Measurements from ENCODE around the gene ERFL.

GRCh38 chr19:41927497-41928192 is 604 bp downstream of the ERFL start:
- TF ChIP-seq, protein P1, sequence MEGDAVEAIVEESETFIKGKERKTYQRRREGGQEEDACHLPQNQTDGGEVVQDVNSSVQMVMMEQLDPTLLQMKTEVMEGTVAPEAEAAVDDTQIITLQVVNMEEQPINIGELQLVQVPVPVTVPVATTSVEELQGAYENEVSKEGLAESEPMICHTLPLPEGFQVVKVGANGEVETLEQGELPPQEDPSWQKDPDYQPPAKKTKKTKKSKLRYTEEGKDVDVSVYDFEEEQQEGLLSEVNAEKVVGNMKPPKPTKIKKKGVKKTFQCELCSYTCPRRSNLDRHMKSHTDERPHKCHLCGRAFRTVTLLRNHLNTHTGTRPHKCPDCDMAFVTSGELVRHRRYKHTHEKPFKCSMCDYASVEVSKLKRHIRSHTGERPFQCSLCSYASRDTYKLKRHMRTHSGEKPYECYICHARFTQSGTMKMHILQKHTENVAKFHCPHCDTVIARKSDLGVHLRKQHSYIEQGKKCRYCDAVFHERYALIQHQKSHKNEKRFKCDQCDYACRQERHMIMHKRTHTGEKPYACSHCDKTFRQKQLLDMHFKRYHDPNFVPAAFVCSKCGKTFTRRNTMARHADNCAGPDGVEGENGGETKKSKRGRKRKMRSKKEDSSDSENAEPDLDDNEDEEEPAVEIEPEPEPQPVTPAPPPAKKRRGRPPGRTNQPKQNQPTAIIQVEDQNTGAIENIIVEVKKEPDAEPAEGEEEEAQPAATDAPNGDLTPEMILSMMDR (IDR thresholded peaks at IDR 0.05): no peak
- no peak for TF ChIP-seq RXRA (IDR thresholded peaks at IDR 0.05; ENCODE audit: borderline replicate concordance, low read depth)
- no peak for TF ChIP-seq EZH2phosphoT487 (IDR thresholded peaks at IDR 0.05; ENCODE audit: borderline replicate concordance, low read depth)
- no peak for TF ChIP-seq REST (IDR thresholded peaks at IDR 0.05; ENCODE audit: low read depth, low read length)
- TF ChIP-seq JUND (IDR thresholded peaks at IDR 0.05): no peak
- TF ChIP-seq YY1 (IDR thresholded peaks at IDR 0.05; ENCODE audit: low read depth): no peak
- no peak for TF ChIP-seq SMC3 (IDR thresholded peaks at IDR 0.05; ENCODE audit: low read depth, low read length)
- TF ChIP-seq POLR2AphosphoS5 (IDR thresholded peaks at IDR 0.05; ENCODE audit: low read depth, low read length): no peak
- TF ChIP-seq, protein P2, sequence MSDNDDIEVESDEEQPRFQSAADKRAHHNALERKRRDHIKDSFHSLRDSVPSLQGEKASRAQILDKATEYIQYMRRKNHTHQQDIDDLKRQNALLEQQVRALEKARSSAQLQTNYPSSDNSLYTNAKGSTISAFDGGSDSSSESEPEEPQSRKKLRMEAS (IDR thresholded peaks at IDR 0.05; ENCODE audit: low read depth): no peak
